ENCODE results near the gene ARID3B. TPM values are rescaled to one million over a fixed set of nuclear protein-coding genes. Genes with fewer than 3 reads are reported as not detected.

ARID3B gene
- total and polyA plus RNA-seq, 2 of the 13 experiments (the other 11 are each of a cell fraction or from before 2014, with no cell fraction given), result 5.3 to 12.8 TPM

GRCh38 chr15:74615508-74616365 is 74.7 kb downstream of the ARID3B start, which contains the start of gene CLK3 (continued):
- peak; percentile 90; the same call in 1 of the 2 replicates for TF ChIP-seq RFXAP (CRISPR knock-in tag; IDR thresholded peaks at IDR 0.05; ENCODE audit: borderline replicate concordance)
- peak; percentile 43; the same call in 1 of the 2 replicates for TF ChIP-seq ZNF343 (CRISPR knock-in tag; IDR thresholded peaks at IDR 0.05)
- TF ChIP-seq TGIF2 (CRISPR knock-in tag; IDR thresholded peaks at IDR 0.05), result no peak
- TF ChIP-seq NAIF1 (CRISPR knock-in tag; IDR thresholded peaks at IDR 0.05; ENCODE audit: borderline replicate concordance), result no peak
- no peak for TF ChIP-seq ATM (IDR thresholded peaks at IDR 0.05; ENCODE audit: borderline replicate concordance)
- no peak for TF ChIP-seq RBAK (CRISPR knock-in tag; IDR thresholded peaks at IDR 0.05)
- TF ChIP-seq FOSL2 (CRISPR knock-in tag; IDR thresholded peaks at IDR 0.05), result peak; percentile 54
- no peak for TF ChIP-seq TEF (CRISPR knock-in tag; IDR thresholded peaks at IDR 0.05)
- TF ChIP-seq PCBP1 (IDR thresholded peaks at IDR 0.05; ENCODE audit: borderline replicate concordance, low read depth, low read length), result no peak; the same call in 1 of the 2 replicates
- TF ChIP-seq ZNF891 (CRISPR knock-in tag; IDR thresholded peaks at IDR 0.05), result no peak
- TF ChIP-seq NFE2 (CRISPR knock-in tag; IDR thresholded peaks at IDR 0.05), result no peak
- TF ChIP-seq RBM22 (optimal IDR thresholded peaks at IDR 0.05; ENCODE audit: low read length), result no peak
- TF ChIP-seq EZH2 (conservative IDR thresholded peaks at IDR 0.05; ENCODE audit: low read depth, low read length), result no peak
- TF ChIP-seq MTF2 (CRISPR knock-in tag; IDR thresholded peaks at IDR 0.05; ENCODE audit: borderline replicate concordance), result peak; percentile 17; the same call in 1 of the 2 replicates
- no peak for TF ChIP-seq ZNF501 (CRISPR knock-in tag; IDR thresholded peaks at IDR 0.05)
- no peak for TF ChIP-seq ISL2 (CRISPR knock-in tag; IDR thresholded peaks at IDR 0.05)
- peak; percentile 44 for TF ChIP-seq RXRB (CRISPR knock-in tag; IDR thresholded peaks at IDR 0.05; ENCODE audit: borderline replicate concordance)
- no peak for TF ChIP-seq SRSF4 (IDR thresholded peaks at IDR 0.05; ENCODE audit: low read depth, low read length, poor library complexity, severe bottlenecking)
- TF ChIP-seq JUND (CRISPR knock-in tag; IDR thresholded peaks at IDR 0.05), result peak; percentile 62
- TF ChIP-seq KDM1A (CRISPR knock-in tag; IDR thresholded peaks at IDR 0.05), result 0 out of 2 replicates have a peak, but pooled peaks have one; percentile 25
- no peak for TF ChIP-seq STAT6 (CRISPR knock-in tag; IDR thresholded peaks at IDR 0.05; ENCODE audit: borderline replicate concordance)
- no peak for TF ChIP-seq MLLT10 (CRISPR knock-in tag; IDR thresholded peaks at IDR 0.05)
- TF ChIP-seq ELK4 (CRISPR knock-in tag; IDR thresholded peaks at IDR 0.05; ENCODE audit: borderline replicate concordance), result peak; percentile 48; the same call in 1 of the 2 replicates
- TF ChIP-seq KDM3A (CRISPR knock-in tag; IDR thresholded peaks at IDR 0.05; ENCODE audit: low read depth), result peak; percentile 74; the same call in 1 of the 2 replicates
- TF ChIP-seq CEBPG (CRISPR knock-in tag; IDR thresholded peaks at IDR 0.05), result no peak
- TF ChIP-seq PTBP1 (IDR thresholded peaks at IDR 0.05; ENCODE audit: low read depth, low read length, poor library complexity, severe bottlenecking), result no peak
- no peak for TF ChIP-seq TCF7 (IDR thresholded peaks at IDR 0.05; ENCODE audit: low read depth)
- TF ChIP-seq ZNF781 (CRISPR knock-in tag; IDR thresholded peaks at IDR 0.05; ENCODE audit: borderline replicate concordance, not compliant biosample characterization), result no peak

Measured in HepG2 (cell line).